GM12878 (cell line): Measurements from ENCODE around the gene RFFL. TPM values are rescaled to one million over a fixed set of nuclear protein-coding genes. Genes with fewer than 3 reads are reported as not detected.

Experiments used
- FOXK2 ChIP-seq: fragments of 450-650 bp; IDR thresholded peaks from 2 replicates; pipeline ENCODE4 v1.6.1; 2017; ENCODE audit warnings: mild to moderate bottlenecking, moderate library complexity
- GABPA ChIP-seq: IDR thresholded peaks from 2 replicates; pipeline ENCODE4 v1.6.1; 2014; ENCODE audit warnings: antibody characterized with exemption, low read depth, mild to moderate bottlenecking, inconsistent platforms
- HDGF ChIP-seq: fragments of 450-650 bp; IDR thresholded peaks from 2 replicates; pipeline ENCODE4 v1.6.1; 2016; ENCODE audit warnings: antibody characterized with exemption
- HSF1 ChIP-seq: fragments of 150-350 bp; IDR thresholded peaks from 2 replicates; pipeline ENCODE4 v1.6.1; 2014; ENCODE audit warnings: mild to moderate bottlenecking, low read depth, low read length
- IKZF1 ChIP-seq: fragments of 450-650 bp; conservative IDR thresholded peaks from 2 replicates; pipeline ENCODE4 v1.6.1; 2017; ENCODE audit warnings: antibody characterized with exemption, mild to moderate bottlenecking
- IKZF2 ChIP-seq, 2 experiments: fragments of 450-650 bp; IDR thresholded peaks; 2 replicates each; pipeline ENCODE4 v1.6.1; 2017; ENCODE audit warnings: mild to moderate bottlenecking in 2 of 2, moderate library complexity in 2 of 2
- MTA2 ChIP-seq: fragments of 450-650 bp; IDR thresholded peaks from 2 replicates; pipeline ENCODE4 v1.6.1; 2016; ENCODE audit warnings: low read depth, mild to moderate bottlenecking, moderate library complexity
- NFXL1 ChIP-seq: fragments of 450-650 bp; IDR thresholded peaks from 2 replicates; pipeline ENCODE4 v1.6.1; 2017; ENCODE audit warnings: antibody characterized with exemption, mild to moderate bottlenecking, borderline replicate concordance
- NR2C2 ChIP-seq: IDR thresholded peaks from 2 replicates; pipeline ENCODE4 v1.6.1; 2011; ENCODE audit warnings: borderline replicate concordance, low read depth; ENCODE audit not compliant: control insufficient read depth, insufficient read length
- NR2F1 ChIP-seq: fragments of 450-650 bp; conservative IDR thresholded peaks from 2 replicates; pipeline ENCODE4 v1.6.1; 2017; ENCODE audit warnings: mild to moderate bottlenecking
- PAX8 ChIP-seq: fragments of 450-650 bp; IDR thresholded peaks from 2 replicates; pipeline ENCODE4 v1.6.1; 2017; ENCODE audit warnings: mild to moderate bottlenecking, moderate library complexity
- PBX3 ChIP-seq: IDR thresholded peaks from 2 replicates; pipeline ENCODE4 v1.6.1; 2011; ENCODE audit warnings: mild to moderate bottlenecking, low read depth, low read length, moderate library complexity; ENCODE audit not compliant: insufficient replicate concordance
- PRDM15 ChIP-seq: fragments of 450-650 bp; formaldehyde crosslinking; IDR thresholded peaks from 2 replicates; pipeline ENCODE4 v1.4.0; 2020; ENCODE audit warnings: mild to moderate bottlenecking, moderate library complexity
- SKIL ChIP-seq: fragments of 450-650 bp; IDR thresholded peaks from 2 replicates; pipeline ENCODE4 v1.6.1; 2017; ENCODE audit warnings: mild to moderate bottlenecking, low read depth, inconsistent platforms; ENCODE audit not compliant: poor library complexity, severe bottlenecking
- SMARCA5 ChIP-seq: fragments of 450-650 bp; IDR thresholded peaks from 2 replicates; pipeline ENCODE4 v1.6.1; 2017; ENCODE audit warnings: mild to moderate bottlenecking
- SUPT20H ChIP-seq: IDR thresholded peaks from 2 replicates; pipeline ENCODE4 v1.6.1; 2011; ENCODE audit warnings: low read depth, mild to moderate bottlenecking, low read length, moderate library complexity, borderline replicate concordance; ENCODE audit not compliant: control insufficient read depth
- TCF3 ChIP-seq: IDR thresholded peaks from 2 replicates; pipeline ENCODE4 v1.6.1; 2012; ENCODE audit warnings: low read depth, mild to moderate bottlenecking, low read length, borderline replicate concordance; ENCODE audit not compliant: insufficient read depth
- USF1 ChIP-seq: IDR thresholded peaks from 2 replicates; pipeline ENCODE4 v1.6.1; 2011; ENCODE audit warnings: borderline replicate concordance, low read depth, mild to moderate bottlenecking, moderate library complexity, mixed read lengths, low read length; ENCODE audit not compliant: insufficient read depth; ENCODE audit errors: extremely low read length
- polyA plus RNA-seq, 11 experiments: library from polyadenylated mRNA; depleted of rRNA in 4 of 11; unstranded in 6 of 11; stranded (reverse) in 5 of 11; fragments of >200 nt; fragmentation: Nextera tagmentation in 4 of 11; fragmentation: Illumina TruSeq in 1 of 11; extraction: Ambion mirVana in 4 of 11; extraction: Trizol in 1 of 11; gene quantifications; 1 replicate in 1 of 11; 2 replicates in 10 of 11; pipeline versions ENCODE4 v1.2.1 to v1.2.3, GENCODE V29; 2011 to 2016; ENCODE audit warnings: inconsistent platforms in 2 of 11, missing spikeins in 2 of 11, low read depth in 1 of 11
- total RNA-seq, 4 experiments: library from RNA; depleted of rRNA in 3 of 4; stranded (reverse); fragments of >200 nt in 3 of 4; fragmentation: Illumina TruSeq in 1 of 4; extraction: Trizol in 1 of 4; gene quantifications; 2 replicates each; pipeline versions ENCODE4 v1.2.1 to v1.2.3, GENCODE V29; 2013 to 2021

Gene RFFL
- total and polyA plus RNA-seq, 10 of the 15 experiments (the other 5 are each of a cell fraction or from before 2014, with no cell fraction given) = 4.7 to 56.1 (median 26.9) TPM

- TF ChIP-seq PAX8 (no peak), NR2C2 (no peak), GABPA (no peak), SMARCA5 (no peak), PRDM15 (CRISPR knock-in tag) (no peak), SUPT20H (no peak), PBX3 (no peak), NFXL1 (no peak), FOXK2 (no peak), NR2F1 (peak; percentile 72), IKZF1 (peak; percentile 41; the same call in 1 of the 2 replicates), HSF1 (no peak), SKIL (peak; percentile 22), USF1 (no peak), MTA2 (peak; percentile 73; the same call in 1 of the 2 replicates), TCF3 (no peak), IKZF2 (IDR thresholded peaks at IDR 0.05) (no peak; a peak in 1 of 4 replicates), HDGF (no peak)
These were observed 22.1 kb downstream of the RFFL start (continued) for GRCh38 chr17:35041390-35041789.
